Measurements from ENCODE around the gene APCDD1.
"Not testable (repeated sequence)": the region's sequence is repeated elsewhere in the genome, so short reads cannot be mapped to it uniquely, and the experiment has no call there.

The APCDD1 gene

DNA sequence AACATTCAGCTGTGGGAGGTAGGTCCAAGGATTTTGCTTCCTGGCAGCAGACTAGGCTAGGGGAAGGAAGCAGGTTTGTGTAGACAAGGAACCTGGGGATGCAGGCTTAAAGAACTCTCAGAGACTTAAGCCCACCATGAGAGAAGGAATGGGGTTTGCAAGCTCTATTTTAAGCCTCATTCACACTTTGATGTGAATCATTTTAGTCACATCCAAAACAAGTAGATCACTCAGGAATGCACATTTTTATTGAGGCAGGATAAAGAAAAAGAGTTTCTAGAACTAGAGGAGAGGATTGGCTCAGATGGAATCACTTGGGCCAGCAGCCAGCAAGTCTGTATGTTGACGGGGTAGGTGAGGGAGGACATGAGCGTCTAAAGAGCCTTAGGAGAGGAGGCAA is 68.1 kb downstream of the APCDD1 start:
- in situ Hi-C loops (cut with HindIII; ENCODE audit: low sequenced_read_pairs) = no loop called here

DNA sequence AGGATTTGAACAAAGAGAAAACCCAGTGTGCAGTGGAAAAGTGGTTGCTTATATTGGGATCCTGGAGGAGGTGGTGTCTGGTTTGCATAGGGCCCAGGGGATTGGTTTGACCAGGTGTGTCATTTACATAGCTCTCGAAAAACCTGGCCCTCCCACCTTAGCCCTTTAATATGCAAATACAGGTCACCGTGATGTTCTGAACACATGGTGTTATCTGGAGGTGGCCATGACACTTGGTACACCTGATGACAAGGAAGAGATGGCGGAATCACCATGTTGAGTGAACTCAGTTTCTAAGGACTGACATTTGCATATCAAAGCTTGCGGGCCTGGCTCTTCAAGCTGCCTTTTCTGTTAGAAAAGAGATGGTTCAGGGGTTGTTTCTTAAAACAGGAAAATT is 69.1 kb downstream of the APCDD1 start:
- in situ Hi-C loops (cut with HindIII; ENCODE audit: low sequenced_read_pairs) = no loop called here

DNA sequence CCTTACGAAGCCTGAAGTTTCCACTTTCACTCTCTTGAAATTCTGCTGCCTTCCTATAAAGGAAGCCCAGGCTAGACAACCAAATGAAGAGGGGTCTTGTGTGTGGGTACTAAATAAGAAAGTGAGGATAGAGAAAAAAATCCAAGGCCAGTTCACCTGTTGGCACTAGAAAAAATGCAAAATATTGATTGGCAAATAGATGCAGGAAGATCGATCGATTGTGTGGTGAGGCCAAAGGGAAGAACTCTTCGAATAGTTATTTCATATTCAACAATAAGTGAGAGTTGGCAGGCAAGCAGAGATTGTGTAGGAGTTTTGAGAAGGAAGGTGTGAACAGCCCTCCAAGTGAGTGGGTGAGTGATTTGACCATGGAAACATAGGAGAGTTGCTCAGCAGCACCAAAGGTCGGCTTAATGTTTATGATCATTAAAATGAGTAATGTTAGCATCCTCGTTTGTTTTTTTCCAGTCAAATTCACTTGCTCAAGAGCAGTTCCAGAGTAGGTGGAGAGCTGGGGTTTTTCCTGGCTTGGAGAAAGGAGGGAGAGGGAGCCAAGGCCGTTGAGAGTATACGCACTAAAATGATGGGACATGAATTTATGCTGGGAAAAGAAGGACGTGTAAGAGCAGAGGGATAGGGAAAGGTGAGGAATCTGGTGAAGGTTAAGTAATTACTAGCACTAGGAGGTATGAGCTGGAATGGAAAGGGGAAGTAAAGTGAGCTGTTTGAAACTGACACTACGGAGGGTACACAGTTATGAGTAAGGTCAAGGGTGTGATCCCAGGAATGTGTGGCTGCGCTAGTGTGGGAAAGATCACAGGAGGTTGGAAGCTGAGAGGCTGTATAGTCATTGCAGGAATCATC is 70.3 kb downstream of the APCDD1 start:
- in situ Hi-C loops (cut with HindIII; ENCODE audit: low sequenced_read_pairs) = no loop called here

DNA sequence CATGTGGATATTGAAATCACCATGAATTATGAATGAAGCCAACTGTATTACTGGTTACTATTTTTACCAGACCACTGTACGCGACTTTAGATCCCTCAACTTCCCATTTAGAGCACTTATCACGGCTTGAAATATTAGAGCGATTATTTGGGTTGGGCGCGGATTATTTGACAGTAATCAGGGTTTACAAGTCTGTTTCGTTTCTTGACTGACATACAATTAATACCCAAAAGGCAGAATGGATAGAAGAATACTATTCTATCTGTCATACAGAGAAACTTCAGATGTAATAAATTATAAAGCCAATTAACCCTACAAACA is 70.9 kb downstream of the APCDD1 start:
- in situ Hi-C loops (cut with HindIII; ENCODE audit: low sequenced_read_pairs) = no loop called here

DNA sequence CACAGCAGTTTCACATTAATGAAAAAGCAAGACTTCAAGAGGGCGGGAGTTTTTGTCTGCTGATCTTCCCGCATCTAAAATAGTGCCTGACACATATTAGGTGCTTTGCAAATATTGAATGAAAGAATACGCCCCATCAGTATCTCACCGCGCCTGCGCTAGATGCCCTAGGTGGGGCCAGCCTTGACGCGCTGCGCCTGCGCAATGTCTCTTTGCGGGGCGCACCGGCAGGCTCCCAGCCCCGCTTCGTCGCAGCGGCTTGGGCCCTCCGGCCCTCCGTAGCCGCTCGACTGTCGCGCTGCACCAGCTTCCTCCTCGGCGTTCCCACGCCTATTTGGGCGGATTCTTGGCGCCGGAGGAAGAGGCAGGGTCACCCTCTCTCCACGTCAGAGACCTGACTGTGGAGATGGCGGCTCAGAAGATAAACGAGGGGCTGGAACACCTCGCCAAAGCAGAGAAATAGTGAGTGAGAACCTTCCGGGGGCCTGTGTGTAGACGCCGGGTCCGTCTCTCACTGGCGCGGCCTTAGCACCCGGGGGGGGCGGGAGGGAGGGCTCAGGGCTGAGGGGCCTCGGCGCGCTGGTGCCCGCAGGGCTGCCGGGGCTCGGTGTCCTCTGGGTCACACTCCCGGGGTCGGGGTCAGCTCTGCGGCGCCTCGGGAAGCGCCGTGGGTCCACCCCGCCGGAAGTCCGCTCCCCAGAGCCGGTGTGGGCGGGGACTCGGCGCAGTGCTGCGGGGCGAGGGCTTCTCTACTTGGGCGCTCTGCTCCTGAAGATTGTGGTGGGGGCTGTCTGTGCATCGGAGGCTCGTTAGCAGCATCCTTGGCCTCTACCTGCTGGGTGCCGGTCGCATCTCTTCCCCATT is 71.5 kb downstream of the APCDD1 start, which contains the start of gene NAPG:
NAPG (plus strand) TSS at position 331 of the 864 bp plus-strand sequence; CDS start at position 407, 76 bp downstream.
- in situ Hi-C loops (cut with HindIII; ENCODE audit: low sequenced_read_pairs) = no loop called here

DNA sequence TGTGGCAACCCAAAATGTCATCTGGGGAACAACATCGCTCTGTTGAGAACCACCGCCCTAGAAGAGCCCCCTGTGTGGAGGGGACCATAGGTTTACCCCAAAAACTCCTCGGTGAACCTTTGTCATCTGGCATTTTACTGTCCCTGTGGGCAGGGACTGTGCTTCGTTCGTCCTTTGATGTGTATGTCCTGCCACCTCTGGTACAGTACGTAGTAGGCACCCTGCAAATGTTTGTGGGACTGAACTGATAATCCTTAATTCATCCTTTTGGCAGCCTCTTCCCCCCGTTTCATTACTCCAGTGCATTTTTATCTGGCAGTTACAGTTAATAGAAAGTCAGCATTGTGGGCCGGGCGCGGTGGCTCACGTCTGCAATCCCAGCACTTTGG is 72.1 kb downstream of the APCDD1 start:
- in situ Hi-C loops (cut with HindIII; ENCODE audit: low sequenced_read_pairs) = no loop called here

DNA sequence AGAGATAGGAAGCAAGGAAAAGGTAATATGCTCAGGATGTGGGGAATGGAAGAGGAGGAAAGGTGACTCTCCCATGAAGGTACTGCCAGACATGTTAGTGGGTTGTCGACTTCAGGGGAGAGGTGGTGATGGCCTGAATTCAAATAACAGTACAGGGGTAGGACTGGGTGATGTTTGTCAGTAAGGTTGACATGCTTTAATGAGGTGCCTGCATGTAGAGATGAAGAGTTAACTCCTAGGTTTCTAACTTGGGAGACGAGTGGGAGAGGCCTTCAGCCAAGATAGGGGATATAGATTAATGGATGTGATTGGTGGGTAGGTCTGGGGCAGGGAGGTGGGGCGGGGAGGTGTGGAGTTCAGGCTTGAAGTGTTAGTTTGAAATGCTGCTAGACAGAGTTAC is 74.0 kb downstream of the APCDD1 start:
- in situ Hi-C loops (cut with HindIII; ENCODE audit: low sequenced_read_pairs) = no loop called here

DNA sequence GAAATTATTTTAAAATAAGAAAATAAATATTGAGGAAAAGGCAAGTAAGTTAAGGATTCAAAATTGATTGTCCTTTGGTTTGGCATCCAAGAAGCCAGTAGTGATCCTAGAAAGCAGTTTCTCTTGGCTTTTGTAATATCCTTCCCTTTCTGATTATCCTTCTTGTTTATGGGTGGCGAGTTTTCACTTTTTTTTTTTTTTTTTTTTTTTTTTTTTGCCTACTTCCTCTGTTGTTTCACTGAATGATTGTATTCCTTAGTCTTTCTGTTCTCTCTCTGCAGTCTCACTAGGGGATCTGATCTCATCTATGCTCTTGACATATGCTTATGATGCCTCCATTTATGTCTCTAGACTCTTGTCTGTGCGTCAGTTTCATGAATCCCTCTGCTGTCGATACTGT is 75.6 kb downstream of the APCDD1 start:
- in situ Hi-C loops (cut with HindIII; ENCODE audit: low sequenced_read_pairs) = no loop called here

DNA sequence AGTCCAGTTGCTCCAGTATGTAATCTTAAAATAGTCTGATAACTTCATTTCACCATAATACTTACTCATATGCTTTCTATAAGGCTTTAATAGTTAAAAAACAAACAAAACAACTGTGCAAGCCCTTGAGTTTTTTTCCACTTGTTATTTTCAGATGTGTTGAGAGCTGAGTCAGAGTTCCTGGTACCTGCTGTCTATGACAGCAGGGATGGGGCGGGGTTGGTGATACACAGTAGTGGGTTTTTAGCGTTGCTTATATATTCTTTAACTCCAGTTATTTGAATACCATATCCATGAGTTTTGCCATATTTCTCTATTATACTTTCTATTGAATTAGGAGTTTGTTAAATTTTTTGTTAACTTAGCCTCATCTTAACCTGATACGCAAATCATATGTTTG is 76.4 kb downstream of the APCDD1 start:
- in situ Hi-C loops (cut with HindIII; ENCODE audit: low sequenced_read_pairs) = no loop called here

DNA sequence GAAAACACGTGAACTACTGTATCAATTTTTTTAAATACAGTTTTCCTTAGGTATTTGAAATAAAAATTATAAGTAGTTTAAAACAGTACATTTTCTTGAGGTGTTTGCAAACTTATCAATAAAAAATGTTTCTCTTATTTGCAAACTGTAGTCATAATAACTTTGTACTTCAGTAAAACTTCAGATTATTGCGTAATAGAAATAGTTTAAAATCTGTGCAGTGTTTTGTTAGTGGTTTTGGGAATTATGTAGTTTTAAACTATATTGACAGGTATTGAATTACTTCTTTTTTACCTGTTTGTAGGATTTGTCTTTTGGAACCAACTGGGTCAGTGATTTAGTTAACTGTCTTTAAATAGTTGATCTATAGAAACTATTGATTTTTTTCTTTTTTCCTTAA is 78.7 kb downstream of the APCDD1 start:
- in situ Hi-C loops (cut with HindIII; ENCODE audit: low sequenced_read_pairs) = no loop called here

DNA sequence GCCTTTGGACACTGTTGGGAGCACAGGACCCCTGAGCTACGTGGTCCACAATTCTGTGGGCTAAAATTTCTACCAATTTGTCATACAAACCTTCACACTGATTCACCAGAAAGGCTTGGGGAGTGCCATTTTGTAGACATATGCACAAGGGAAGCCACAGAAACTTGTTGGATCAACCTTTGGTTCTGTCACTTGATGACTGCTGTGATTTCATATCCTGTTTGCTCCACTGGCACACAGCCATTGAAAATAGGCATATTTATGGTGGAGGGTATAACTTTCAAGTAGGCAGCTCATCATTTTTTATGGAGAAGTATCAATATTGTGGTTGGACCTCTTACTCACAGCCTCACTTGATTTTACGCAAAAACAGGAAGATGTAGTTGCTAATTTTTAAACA is 81.8 kb downstream of the APCDD1 start:
- in situ Hi-C loops (cut with HindIII; ENCODE audit: low sequenced_read_pairs) = no loop called here

DNA sequence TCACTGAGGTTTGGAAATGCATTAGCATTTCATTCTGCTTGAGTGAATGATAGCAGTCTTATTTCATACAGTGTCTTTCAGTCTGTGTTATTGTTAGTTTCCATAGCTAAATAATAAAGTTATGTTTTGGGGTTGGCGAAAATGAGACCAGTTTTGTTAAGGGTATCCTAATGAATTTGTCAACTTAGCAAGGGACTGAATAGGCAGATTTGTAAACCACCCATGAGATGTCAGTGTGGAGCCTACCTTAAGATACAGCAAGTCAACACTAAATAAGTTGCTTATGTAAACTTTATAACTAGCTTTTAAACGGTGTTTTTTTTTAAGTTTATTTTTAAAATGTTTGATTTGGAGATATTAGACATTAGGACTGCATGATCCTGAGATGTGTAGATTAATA is 83.3 kb downstream of the APCDD1 start:
- in situ Hi-C loops (cut with HindIII; ENCODE audit: low sequenced_read_pairs) = no loop called here

DNA sequence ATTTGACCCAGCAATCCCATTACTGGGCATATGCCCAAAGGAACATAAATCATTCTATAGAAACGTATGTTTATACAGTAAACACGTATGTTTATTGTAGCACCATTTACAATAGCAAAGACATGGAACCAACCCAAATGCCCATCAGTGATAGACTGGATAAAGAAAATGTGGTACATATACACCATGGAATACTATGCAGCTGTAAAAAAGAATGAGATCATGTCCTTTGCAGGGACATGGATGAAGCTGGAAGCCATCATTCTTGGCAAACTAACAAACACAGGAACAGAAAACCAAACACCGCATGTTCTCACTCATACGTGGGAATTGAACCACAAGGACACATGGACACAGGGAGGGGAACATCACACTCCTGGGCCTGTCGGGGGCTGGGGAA is 84.7 kb downstream of the APCDD1 start:
- in situ Hi-C loops (cut with HindIII; ENCODE audit: low sequenced_read_pairs) = not testable (repeated sequence)
